GM19452 (cell line): ENCODE data around the gene RPS14.

Source experiments
- ATAC-seq: cut with Tn5 transposase; IDR thresholded peaks from one replicate; pipeline ENCODE4 v1.9.1; 2021; ENCODE audit not compliant: unreplicated experiment

Gene RPS14

GRCh38 chr5:150449517-150450339, at the start of gene RPS14:
TSS of gene RPS14 (minus strand) at chr5:150449739. CDS start at chr5:150447733, 2,006 bp downstream.
- peak; percentile 95 for ATAC-seq

GRCh38 chr5:150498971-150499370, 49.4 kb upstream of the RPS14 start:
- ATAC-seq, result no peak

GRCh38 chr5:150498501-150498900, 49.0 kb upstream of the RPS14 start:
- no peak for ATAC-seq

- no peak for ATAC-seq
Observed at GRCh38 chr5:150497989-150498317, 48.4 kb upstream of the RPS14 start.

- no peak for ATAC-seq
Observed at GRCh38 chr5:150497274-150497988, 47.9 kb upstream of the RPS14 start.

- ATAC-seq, result no peak
Observed at GRCh38 chr5:150496534-150496933, 47.0 kb upstream of the RPS14 start.

GRCh38 chr5:150496098-150496497, 46.6 kb upstream of the RPS14 start:
- no peak for ATAC-seq

GRCh38 chr5:150492621-150493020, 43.1 kb upstream of the RPS14 start:
- ATAC-seq, result no peak

GRCh38 chr5:150491876-150492275, 42.3 kb upstream of the RPS14 start:
- no peak for ATAC-seq

GRCh38 chr5:150490754-150491153, 41.2 kb upstream of the RPS14 start:
- ATAC-seq, result no peak

- no peak for ATAC-seq
Observed at GRCh38 chr5:150490296-150490669, 40.7 kb upstream of the RPS14 start.

- peak; percentile 80 for ATAC-seq
Observed at GRCh38 chr5:150489360-150490295, 40.1 kb upstream of the RPS14 start.

- no peak for ATAC-seq
Observed at GRCh38 chr5:150488519-150489359, 39.2 kb upstream of the RPS14 start.

- no peak for ATAC-seq
Observed at GRCh38 chr5:150487199-150488061, 37.9 kb upstream of the RPS14 start.

- ATAC-seq, result peak; percentile 32
Observed at GRCh38 chr5:150486402-150487198, 37.1 kb upstream of the RPS14 start.

- ATAC-seq, result peak; percentile 19
Observed at GRCh38 chr5:150485693-150486401, 36.3 kb upstream of the RPS14 start.

- ATAC-seq, result no peak
Observed at GRCh38 chr5:150484964-150485692, 35.6 kb upstream of the RPS14 start.
